AG04449 (cell line): ENCODE data around the gene NEAT1.

Source experiments
- CTCF ChIA-PET: fragments of 350-600 bp; formaldehyde crosslinking; extraction: SDS; loops from one replicate; lab custom pipeline; 2021; ENCODE audit warnings: antibody characterized with exemption; lab: Yijun Ruan, JAX
- POLR2A ChIA-PET: fragments of 400-600, 350-600 bp; formaldehyde crosslinking; extraction: SDS; loops from one replicate; lab custom pipeline; 2020; ENCODE audit warnings: antibody characterized with exemption, inconsistent platforms; lab: Yijun Ruan, JAX
- DNase-seq: peaks from one replicate; pipeline ENCODE4 v3.0.0-alpha.2; 2010; ENCODE audit warnings: low read depth, low spot score
- H3K4me3 ChIP-seq: 2 replicates; pipeline ENCODE4 v1.5.1; 2011; ENCODE audit warnings: low read depth, mild to moderate bottlenecking, control low read depth, low read length
- TF ChIP-seq, protein P1 (sequence below): IDR thresholded peaks from one replicate; pipeline ENCODE4 v1.5.1; 2011; ENCODE audit warnings: mild to moderate bottlenecking, moderate library complexity, low read length, control low read depth, inconsistent platforms; ENCODE audit not compliant: insufficient read depth; ENCODE audit errors: missing control alignments

Gene NEAT1

DNA sequence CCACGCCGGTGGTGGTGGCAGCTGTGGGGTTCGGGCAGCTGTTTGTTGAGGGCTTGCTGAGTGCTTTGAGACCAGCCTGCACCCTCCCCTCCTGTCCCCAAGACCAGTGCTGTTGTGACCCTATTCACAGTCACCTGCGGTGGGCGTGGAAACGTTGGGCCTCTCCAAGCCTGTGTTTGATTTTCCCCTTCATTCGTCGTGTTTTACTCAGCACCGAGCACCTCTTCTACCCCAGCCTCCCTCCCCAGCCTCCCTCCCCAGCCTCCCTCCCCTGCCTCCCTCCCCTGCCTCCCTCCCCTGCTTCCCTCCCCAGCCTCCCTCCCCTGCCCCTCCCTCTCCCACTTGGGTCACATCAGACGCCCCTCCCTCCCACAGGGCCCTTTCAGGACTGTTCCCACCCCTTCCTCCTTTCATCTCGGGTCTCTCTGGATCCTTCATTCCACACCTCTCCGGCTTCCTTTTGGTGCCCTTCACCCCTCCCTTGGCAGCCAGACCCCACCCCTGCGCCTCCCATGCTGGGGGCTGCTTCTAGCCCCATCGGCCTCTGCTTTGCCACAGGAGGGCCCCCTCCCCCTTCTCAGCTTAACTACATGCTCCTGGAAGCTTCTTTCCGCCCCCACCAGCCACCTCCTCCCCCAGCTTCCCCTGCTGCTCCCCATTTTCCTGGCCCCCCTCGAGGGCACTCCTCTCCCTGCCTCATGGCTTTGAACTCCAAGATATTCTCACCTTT is 21.4 kb upstream of the NEAT1 start:
- ChIA-PET POLR2A (interaction anchor here (1.2 kb wide), 1 partner anchor 21 kb away, joined by 3 read pairs; the partner anchor contains the start of gene NEAT1), CTCF (interaction anchor here (2.6 to 11.7 kb wide), 2 partner anchors 10 to 15 kb away, joined by 13 to 123 read pairs; no protein-coding TSS in a partner anchor)
- no peak overlapping the region for H3K4me3 ChIP-seq
- no peak for DNase-seq
- TF ChIP-seq, protein P1, sequence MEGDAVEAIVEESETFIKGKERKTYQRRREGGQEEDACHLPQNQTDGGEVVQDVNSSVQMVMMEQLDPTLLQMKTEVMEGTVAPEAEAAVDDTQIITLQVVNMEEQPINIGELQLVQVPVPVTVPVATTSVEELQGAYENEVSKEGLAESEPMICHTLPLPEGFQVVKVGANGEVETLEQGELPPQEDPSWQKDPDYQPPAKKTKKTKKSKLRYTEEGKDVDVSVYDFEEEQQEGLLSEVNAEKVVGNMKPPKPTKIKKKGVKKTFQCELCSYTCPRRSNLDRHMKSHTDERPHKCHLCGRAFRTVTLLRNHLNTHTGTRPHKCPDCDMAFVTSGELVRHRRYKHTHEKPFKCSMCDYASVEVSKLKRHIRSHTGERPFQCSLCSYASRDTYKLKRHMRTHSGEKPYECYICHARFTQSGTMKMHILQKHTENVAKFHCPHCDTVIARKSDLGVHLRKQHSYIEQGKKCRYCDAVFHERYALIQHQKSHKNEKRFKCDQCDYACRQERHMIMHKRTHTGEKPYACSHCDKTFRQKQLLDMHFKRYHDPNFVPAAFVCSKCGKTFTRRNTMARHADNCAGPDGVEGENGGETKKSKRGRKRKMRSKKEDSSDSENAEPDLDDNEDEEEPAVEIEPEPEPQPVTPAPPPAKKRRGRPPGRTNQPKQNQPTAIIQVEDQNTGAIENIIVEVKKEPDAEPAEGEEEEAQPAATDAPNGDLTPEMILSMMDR: no peak

DNA sequence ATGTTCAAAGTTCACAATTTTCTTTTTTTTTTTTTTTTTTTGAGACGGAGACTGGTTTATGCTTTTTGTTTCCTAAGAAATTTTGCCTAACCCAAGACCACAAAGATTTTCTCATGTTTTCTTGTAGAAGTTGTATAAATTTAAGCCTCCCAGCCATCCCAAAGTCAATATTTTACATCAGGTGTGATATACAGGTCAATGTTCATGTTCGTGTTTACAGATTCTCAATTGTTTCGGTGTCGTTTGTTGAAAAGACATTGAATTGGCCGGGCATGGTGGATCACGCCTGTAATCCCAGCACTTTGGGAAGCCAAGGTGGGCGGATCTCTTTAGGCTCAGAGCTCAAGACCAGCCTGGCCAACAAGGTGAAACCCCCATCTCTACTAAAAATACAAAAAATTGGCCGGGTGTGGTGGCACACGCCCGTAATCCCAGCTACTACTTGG is 20.8 kb upstream of the NEAT1 start:
- POLR2A ChIA-PET: interaction anchor here (1.2 kb wide), 1 partner anchor 21 kb away, joined by 3 read pairs; the partner anchor contains the start of gene NEAT1
- CTCF ChIA-PET: interaction anchor here (11.7 kb wide), 1 partner anchor 14 kb away, joined by 123 read pairs; no protein-coding TSS in a partner anchor
- DNase-seq: no peak
- H3K4me3 ChIP-seq: no peak overlapping the region
- TF ChIP-seq, protein P1: no peak

DNA sequence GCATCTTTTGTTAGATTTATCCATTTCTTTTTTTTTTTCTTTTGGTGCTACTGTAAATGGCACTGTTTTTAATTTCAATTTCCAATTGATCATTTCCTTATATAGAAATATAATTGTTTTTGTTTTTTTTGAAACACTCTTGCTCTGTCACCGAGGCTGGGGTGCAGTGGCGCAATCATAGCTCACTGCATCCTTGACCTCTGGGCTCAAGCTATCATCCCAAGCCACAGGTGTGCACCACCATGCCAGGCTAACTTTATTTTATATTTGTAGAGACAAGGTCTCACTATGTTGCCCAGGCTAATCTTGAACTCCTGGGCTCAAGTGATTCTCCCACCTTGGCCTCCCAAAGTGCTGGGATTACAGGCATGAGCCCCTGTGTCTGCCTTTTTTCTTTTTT is 19.8 kb upstream of the NEAT1 start:
- DNase-seq: no peak
- POLR2A ChIA-PET: no interaction called here
- no peak overlapping the region for H3K4me3 ChIP-seq
- CTCF ChIA-PET: interaction anchor here (0.7 to 11.7 kb wide), 2 partner anchors 13 to 77 kb away, joined by 4 to 123 read pairs; no protein-coding TSS in a partner anchor
- TF ChIP-seq, protein P1: no peak

DNA sequence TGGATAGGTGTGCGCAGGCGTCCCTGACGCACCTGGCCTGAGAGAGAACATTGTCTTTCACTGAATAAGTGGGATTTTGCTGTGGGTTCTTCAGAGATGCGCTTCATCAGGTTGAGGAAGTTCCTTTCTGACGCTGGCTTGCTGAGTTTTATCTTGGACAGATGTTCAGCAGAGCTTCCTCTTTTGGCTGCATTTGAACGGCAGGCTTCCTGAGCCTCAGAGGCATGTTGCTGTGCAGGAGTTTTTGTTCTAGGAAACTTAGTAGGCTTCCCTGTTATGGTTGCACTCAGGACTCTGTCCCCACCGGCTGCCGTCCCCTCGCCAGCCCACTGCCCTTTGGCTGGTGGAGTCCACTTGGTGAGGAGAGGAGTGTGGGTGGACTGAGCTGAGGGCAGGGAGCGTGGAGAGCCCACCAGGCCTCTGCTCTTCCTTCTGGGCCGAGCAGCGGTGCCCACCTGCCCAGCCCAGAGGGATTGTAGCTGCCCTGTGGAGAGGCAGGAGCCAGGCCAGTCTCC is 18.9 kb upstream of the NEAT1 start:
- TF ChIP-seq, protein P1: no peak
- POLR2A ChIA-PET: no interaction called here
- CTCF ChIA-PET: interaction anchor here (1.7 to 11.7 kb wide), 2 partner anchors 9 to 13 kb away, joined by 7 to 123 read pairs; no protein-coding TSS in a partner anchor
- no peak overlapping the region for H3K4me3 ChIP-seq
- DNase-seq: no peak

DNA sequence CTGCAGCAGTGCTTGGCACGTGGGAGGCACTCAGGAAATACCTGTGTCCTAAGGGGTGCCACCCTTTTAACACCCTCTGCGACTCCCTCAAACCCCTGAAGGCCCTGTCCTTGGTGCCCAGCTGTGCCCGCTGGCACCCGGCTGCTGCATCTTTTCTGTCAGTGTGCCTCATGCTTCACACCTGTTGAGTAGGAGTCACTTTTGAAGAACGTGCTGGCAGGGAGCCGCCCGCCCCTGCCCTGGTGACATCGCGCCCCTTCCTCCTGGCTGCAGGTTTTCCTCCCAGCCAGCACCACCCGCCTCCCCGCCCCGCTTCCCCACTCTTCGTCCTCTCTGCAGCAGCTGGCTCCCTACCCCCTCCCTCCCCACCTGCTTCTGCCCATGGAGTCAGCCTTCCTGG is 18.4 kb upstream of the NEAT1 start:
- ChIA-PET CTCF (interaction anchor here (1.7 to 11.7 kb wide), 2 partner anchors 8 to 12 kb away, joined by 7 to 123 read pairs; no protein-coding TSS in a partner anchor), POLR2A (no interaction called here)
- H3K4me3 ChIP-seq: no peak overlapping the region
- no peak for DNase-seq
- TF ChIP-seq, protein P1: no peak

DNA sequence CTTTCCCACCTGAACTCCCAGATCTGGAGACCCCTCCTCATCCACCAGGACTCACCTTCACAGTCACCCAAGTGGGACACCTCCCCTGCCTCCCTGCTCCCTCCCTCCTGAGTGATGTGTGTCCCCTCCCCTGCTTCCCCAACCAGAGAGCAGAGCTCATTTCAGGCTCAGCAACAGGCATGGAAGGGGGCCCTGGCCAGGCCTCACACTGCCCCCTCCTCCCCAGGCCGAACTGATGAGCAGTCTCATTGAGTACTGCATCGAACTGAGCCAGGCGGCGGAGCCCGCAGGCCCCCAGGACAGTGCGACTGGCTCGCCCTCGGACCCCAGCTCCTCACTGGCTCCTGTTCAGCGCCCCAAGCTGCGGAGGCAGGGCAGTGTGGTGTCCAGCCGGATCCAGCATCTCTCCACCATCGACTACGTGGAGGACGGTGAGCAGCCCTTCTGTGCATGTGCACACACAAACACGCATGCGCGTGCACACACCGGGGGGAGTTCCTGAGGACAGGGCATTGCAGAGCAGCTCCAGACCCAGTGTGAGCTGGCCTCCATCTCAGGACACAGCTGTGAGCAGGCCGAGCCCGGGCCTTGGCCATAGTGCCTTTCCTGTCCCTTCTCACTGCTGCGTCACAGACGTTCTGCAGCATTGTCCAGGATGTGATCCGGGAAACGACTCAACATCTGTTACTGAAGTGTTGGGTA is 17.8 kb upstream of the NEAT1 start:
- DNase-seq: no peak
- CTCF ChIA-PET: interaction anchor here (1.7 to 11.7 kb wide), 2 partner anchors 8 to 11 kb away, joined by 7 to 123 read pairs; no protein-coding TSS in a partner anchor
- no peak overlapping the region for H3K4me3 ChIP-seq
- POLR2A ChIA-PET: no interaction called here
- TF ChIP-seq, protein P1: no peak
